Stimulated activated CD4-positive, alpha-beta T cell treated with anti-CD3 and anti-CD28 coated beads, Interleukin-1b, Interleukin-23, amount 100 ng/mL, for 4 hours (primary cell): ENCODE results near the gene TRIM63.

Experiments
- DNase-seq, 2 donors: peaks; one replicate each; pipeline ENCODE4 v3.0.0-alpha.2; 2020; ENCODE audit warnings: low read depth in 2 of 2

Gene TRIM63

DNA sequence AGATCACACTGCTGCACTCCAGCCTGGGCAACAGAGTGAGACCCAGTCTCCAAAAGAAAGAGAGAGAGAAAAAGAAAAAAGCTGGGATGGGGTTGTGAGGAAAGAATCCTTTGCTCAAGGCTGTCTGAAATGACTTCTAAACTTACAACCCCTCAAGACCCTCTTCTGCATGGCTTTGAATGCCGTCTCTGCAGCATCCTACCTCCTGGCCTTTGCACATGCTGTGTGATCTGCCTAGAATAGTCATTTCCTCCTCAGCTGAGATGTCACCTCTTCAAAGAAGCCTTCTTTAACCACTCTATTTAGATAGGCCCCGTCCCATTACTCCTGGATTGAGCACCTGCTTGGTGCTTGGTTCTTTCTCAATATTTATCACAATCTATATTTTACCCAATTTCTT is 17.4 kb upstream of the TRIM63 start:
- DNase-seq = no peak

DNA sequence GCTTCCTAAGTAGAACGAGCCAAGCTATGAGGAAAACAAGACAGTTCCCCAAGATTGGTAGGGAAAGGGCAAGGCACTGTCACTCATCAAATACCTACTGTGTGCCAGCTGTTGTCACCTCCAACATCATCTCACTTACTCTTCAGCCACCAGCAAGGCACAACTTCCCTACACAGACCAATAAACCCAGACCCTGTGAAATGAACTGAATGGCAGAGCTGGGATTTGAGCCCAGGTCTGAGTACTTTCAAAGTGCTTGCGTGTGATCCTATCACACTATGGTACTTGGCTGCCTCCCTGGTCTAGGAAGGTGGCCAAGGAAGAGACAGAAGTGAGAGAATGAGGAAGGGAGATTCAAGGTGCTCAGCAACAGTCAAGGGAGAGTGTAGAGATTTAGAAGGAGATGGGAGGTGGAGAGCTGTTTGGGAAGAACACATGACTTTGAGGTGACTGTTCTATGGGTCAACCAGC is 16.7 kb upstream of the TRIM63 start:
- DNase-seq = no peak

DNA sequence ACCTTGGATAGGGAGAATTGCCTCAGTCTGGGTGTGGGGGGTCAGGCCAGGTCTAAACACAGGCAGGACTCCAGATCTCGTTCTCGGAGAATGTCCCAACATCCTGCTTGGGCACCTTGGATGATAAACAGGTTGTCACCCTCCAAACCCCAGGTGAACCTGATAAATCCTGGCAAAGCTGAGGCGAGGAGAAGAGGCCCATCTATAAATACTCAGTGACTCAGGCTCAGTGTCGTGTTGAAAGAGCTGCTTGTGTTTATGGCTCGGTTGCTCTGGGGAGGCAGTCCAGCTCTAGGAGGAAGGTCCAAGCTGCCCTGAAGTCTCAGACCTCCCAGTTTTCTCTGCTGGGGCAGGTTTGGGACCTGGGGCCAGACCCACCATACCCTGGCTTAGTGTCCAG is 15.8 kb upstream of the TRIM63 start:
- DNase-seq = no peak

DNA sequence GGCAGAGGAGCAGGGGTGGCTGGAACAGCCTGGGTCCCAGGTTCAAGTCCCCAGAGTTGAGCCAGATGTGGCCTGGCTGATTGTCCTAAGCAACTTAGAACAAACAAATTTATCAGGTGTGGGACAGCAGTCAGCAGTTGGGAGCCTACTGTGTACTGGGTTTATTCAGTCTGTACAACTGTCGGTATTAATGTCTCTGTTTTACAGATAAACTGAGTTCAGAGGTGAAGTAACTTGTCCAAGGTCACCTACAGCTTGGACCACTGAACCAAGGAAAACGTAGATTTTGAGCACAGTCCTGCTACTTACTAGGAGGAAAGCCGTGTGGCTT is 14.6 kb upstream of the TRIM63 start:
- no peak for DNase-seq

DNA sequence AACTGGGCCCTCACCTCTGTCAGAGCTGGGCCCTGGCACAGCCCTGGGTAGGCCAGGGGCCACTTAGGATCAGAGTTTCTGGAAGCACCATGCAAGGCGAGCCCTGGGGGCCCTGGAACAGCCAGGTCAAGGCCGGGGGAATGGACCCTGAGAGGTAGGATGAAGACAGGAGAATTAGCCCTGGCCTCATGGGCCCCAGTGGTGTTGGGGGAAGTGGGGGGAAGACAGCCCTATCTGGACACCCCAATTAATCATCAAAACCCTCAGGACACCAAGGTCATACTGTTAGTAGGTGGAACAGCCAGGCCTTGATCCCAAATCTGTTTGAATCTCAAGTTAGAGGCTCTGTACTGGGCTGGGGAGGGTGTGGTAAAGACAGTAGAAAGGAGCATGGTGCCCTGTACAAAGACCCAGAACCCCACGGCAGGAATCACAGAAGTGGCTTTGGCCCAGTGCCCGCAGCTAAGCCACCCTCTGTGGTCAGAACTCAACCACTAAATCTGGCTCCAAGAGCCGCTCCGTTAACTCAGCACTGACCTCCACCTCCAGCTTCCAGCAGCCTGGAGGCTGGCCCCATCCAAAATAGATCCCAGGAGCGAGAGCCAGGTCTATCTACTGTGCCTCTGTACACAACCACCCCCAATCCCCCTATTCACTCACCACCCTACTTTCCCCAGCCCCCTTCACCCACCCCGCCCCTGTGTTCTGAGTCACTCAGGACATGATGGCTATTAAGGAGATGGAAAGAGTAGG is 14.0 kb upstream of the TRIM63 start:
- no peak for DNase-seq

DNA sequence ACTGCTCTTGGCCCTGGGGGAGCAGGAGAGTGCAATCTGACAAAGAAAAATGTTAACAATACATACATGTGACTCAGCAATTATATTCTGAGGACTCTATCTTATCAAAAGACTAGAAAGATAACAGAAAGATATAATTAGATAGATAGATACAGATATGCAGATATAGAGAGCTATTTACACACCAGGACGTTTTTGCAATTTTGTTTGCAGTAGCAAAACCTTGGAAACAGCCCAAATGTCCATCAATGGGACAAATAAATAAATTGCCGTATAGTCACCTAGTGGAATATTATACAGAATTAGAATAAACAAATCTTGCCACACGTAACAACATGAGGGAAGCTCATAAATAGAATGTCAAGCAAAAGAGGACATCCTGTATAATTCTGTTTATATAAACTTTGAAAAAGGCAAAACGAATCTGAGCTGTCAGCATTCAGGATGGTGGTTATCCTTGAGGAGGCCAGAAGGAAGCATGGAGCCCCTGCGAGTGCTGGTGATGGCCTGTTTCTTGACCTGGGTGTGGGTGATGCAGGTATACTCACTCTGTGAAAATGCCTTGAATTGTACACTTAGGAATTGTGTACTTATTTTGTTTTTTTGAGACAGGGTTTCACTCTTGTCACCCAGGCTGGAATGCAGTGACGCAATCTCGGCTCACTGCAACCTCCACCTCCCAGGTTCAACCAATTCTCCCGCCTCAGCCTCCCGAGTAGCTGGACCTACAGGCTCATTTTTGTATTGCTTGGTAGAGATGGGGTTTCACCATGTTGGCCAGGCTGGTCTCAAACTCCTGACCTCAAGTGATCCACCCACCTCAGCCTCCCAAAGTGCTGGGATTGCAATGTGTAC is 12.8 kb upstream of the TRIM63 start:
- DNase-seq = no peak

DNA sequence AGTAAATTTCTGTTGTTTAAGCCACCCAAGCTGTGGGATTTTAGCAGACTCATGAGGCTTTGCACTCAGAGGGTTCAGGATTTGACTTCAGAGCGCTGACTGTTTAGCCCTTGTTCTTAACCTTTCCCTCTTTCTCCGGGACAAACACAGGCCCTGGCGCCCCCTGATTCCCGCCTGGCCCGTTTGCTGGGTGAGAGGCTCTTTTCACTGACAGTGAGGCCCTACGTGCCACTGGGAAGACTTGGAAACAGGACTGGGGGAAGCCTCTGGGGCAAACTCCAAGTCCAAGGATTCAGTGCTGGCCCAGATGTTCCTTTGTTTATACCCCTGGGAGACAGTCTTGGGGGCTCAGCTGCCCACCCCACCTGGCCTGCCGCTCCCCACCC is 11.7 kb upstream of the TRIM63 start:
- DNase-seq = no peak

DNA sequence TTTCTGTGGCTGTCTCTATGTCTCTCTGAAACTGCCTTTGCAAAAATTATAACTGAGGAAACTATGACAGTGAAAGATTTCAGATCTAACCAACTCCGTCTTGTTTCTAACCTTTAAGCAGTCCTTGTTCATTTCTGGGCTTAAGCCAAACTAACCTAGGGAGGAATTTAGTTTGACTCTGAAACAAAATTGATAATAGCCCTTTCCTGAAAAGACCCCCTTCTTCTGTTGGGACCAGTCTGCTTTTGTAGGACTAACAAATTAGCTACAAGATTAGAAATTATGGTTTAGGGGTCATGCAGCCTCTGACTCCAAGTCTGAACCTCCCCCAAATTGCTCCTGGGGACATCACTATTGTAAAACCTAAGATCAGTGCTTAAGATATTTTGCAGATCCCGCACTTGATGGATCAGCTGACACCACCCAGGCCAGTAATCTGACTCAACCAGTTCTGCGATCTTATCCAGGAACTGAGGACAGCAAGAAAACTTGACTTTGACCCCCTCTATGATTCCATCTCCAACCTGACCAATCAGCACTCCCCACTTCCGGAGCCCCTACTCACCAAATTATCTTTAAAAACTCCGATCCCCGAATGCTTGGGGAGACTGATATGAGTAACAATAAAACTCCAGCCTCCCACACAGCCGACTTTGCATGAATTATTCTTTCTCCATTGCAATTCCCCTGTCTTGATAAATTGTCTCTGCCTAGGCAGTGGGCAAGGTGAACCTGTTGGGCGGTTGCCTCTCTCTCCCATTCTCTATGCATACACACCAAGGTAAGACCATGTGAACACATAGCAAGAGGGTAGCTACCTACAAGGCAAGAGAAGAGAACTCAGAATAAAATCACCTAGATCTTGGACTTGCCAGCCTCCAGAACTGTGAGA is 11.1 kb upstream of the TRIM63 start:
- DNase-seq = no peak

DNA sequence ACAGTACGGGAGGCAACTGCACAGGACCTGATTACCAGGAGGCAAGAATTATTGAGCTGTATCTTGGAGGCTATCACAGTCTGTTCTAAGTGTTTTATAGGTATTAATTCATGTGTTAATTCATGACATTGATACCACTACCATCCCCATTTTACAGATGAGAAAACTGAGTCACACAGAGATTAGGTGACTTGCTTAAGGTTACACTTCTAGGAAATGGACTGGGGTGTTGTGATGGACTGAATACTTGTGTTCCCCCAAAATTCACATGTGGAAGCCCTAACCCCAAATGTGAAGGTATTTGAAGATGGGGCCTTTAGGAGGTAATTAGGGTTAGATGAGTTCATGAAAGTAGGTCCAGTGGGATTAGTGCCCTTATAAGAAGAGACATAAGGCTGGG is 10.1 kb upstream of the TRIM63 start:
- no peak for DNase-seq

DNA sequence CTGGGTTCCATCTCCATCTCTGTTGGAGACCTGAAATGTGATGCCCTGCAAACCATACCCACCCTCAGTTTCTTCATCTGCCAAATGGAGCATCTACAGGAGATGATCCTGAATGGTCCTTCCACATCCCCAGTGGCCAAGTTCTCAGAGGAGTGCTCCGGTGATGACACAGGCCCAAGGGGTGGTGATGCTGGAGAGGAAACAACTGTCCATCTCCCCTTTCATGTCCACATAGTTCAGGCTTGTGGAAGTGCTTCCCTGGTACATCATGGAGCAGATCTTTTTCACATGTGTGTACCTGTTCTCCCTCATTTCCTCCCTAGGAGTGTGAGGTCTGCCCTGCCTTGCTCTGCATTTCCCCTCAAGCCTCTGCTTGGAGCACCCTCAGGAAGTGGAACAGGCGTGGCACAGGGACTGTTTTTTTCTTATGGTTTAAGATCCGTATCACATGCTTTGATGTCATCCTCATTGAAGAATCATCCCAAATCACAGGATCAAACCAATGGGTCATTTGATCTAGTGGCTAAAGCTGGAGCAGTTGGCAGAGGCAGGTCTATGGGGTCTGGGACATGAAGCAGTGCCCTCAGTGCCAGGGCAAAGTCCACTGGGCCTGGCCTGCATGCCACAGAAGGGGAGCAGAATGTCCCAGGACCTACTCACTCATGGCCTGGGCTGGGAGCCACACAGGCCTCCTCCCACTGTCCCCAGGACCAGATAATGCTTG is 8.2 kb upstream of the TRIM63 start:
- DNase-seq = no peak

DNA sequence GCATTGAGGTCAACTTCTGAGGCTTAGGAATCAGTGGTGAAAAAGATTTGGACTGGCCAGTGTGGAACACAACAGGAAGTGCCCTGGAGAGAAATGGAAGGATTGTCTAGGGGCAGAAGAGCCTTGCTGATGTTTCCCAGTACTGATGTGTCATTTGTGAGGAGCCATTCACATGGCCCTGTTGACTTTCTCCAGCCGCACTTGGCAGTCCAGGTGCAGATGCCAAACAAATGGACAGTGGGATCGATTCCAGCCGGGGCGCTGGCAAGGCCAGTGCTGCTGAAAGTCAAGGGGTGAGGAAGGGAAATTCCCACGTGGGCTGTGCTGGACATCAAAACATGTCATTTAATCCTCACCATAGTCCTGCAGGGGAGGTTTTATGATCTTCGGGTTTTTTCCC is 4.9 kb upstream of the TRIM63 start:
- no peak for DNase-seq

DNA sequence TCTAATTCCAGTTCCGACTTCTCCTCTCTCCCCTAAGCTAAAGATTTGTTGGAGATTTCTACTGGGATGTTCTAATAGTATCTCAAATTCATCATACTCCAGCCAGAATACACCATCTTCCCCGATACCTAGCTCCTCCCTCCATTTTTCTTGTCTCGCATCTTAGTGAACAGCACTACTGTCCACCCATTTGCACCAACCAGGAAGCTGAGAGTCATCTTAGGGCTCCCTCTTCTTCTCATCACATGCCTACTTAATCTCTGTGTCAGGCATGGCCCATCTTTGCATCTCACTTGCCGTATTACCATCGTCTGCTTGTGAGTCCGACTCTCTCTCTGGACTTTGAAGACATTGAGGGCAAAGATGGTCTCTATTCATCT is 3.5 kb upstream of the TRIM63 start:
- no peak for DNase-seq

DNA sequence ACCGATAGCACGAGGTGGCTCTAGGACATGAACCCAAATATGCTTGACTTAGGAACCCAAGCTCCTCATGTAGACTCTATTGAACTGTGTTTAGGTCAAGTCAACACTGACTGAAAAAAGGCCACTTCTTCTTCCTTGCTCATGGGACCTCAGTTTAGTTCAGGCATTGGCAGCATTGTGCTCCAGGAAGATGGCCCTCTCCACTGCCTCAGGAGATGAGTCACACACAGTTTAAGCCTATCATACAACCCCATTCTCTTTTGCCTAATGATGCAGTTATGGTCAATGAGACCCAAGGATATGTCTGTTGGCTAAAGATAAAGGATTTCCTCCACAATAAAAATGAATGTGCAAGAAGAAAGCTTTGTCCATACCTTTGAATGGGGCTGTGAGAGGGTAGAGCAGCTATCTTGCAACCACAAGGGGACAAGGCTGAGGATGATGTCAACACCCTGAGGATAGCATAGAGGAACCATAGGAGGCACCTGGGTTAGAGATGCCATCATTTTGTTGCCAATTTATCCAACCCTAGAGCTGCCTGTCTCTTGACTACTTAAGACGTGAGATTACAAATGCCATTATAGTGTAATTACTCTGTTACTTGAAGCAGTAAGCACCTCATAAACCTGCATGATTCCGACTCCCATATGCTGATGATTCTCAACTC is 3.0 kb upstream of the TRIM63 start:
- DNase-seq = no peak

DNA sequence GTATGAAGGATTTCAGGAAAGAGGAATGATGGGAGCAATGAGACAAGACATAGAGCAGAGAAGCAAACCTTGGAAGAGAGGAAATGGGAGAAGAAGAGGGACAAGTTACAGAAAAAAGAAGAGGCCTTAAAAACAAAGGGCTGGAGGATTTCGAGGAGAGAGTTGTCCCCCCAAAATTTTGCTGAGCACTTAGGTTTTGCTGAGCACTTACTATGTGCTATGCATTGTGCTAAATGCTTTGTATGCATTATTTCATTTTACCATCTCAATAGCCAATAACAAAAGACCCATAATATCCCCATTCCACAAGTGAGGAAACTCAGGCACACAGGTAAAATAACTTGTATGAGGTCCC is 2.5 kb upstream of the TRIM63 start:
- no peak for DNase-seq

DNA sequence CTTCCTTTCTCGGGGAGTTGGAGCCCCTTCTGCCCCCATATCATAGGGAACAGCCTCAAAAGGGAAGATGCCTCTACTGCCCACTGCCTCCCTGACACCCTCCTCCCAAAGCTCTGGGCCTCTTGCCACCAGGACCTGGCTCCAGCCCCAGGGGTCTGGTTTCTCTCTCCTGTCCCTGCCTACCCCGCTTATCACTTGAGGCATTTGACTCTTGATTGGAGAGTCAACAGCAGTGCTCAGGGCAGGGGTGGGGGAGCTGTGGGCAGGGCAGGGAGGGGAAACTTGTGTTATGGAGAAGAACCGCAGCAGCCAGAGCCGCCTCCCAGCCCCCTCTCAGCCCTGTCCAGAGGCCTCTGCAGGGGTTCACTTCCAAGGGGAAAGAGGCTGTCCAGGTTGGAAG is 573 bp downstream of the TRIM63 start:
- DNase-seq = no peak

DNA sequence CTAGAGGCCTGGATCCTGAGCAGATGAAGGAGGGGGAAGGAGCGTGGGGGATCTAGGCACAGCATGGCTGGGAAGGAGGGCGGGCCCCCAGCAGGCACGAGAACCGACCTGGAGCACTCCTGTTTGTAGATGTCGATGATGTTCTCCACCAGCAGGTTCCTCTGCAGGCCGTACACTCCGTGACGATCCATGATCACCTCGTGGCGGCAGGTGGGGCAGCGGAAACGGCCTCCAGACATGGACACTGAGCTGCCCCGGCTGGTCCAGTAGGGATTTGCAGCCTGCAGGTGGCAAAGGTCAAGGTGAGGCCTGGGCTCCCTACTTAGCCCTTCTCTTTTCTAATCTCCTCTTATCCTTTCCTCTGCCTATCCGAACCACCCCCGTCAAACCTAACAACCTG is 1.3 kb downstream of the TRIM63 start:
- DNase-seq = no peak

DNA sequence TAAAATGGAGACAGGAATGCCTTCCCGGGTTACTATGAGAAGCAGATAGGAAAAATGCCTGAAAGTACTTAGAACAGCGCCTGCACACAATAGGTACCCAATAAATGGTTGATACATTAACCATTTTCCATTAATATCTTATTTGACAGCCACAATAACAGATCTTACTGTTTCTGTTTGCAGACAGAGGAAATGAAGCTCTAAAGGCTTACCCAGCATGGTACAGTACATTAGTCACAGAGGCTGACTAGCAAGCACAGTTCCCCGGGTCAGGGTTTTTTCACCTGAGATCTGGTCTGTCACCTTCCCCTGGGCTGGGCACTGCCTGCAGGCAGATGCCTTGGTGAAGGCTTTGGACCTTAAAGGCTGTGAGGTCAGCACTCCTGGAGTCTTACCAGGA is 2.9 kb downstream of the TRIM63 start:
- DNase-seq = no peak

DNA sequence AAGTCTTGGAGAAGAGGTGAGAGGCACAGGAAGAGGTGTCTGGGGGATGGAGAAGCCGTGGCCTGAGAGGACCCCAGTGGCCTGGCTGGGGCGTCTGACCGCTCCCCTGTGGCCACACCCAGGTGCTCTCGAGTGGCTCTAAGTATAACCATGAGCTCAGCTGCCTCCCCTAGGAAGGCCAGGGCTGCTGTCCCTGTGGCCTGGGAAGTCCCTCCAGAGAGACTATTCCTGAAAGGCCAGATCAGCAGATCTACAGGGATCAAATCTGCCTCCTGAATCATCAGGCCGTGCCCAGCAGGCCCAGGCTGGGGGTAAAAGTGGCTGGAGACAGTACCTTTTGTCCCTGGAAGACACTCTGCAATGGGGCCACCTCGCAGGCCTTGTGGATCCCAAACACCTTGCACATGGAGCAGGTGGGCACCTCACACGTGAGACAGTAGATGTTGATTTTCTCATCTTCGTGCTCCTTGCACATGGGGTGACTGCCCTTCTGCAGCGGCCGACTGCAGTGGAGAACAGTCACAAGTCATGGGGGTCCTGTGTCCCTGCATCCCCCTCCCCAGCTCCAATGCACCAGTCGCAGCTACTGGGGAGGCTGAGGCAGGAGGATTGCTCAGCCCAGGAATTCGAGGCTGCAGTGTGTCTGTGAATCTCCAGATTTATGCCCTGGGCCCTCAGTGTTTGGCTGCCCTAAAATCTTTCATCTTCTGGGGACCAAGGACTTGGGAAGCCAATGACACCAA is 6.4 kb downstream of the TRIM63 start:
- no peak for DNase-seq

DNA sequence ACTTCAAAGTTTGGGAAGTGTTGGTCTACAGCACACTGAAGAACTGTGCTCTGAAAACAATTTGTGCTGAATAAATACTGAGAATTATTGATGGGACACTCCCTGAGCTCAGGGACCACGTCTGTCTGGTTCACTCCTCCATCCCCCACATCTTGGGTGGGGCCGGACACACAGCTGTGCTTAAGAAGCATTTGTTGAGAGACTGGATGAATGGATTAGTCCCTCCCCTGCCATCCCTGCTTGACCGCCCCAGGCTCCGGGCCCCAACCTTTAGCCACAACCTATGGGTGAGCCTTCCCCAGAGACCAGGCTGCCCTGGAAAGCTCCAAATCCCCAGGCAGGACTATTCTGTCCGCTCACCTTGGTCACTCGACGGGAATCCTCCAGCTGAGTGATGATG is 7.5 kb downstream of the TRIM63 start:
- DNase-seq = no peak

DNA sequence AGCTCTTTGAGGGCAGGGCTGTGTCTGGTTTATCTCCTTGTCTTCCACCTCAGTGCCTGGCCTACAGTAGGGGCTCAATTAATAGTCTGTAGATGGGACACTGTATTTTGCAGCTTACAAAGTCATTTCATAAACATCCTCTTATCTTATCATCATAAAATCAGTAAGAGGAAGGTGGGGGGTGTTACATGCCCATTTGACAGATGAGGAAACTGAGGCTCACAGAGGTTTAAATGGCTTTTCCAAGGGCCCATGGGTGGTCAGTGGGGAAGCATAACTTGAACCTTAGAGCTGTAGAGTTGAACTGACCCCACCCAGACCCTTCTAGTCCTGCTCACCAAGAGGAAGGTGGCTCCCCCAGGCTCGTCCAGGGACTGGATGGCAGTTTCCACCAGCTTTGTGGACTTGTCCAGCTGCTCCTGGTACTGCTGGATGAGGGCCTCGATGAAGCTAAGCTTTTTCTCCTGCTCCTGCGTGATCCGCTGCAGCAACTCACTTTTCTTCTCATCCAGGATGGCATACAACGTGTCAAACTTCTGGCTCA is 9.3 kb downstream of the TRIM63 start:
- no peak for DNase-seq
